Transverse colon (tissue), 4 donors: ENCODE data around the gene EBF3. TPM values are rescaled to one million over a fixed set of nuclear protein-coding genes. Genes with fewer than 3 reads are reported as not detected.

Experiments
- DNase-seq: peaks from one replicate; pipeline ENCODE4 v3.0.0-alpha.2; 2019
- H3K27ac ChIP-seq, 4 donors: fragments of 200-600 bp; sonication (generic); 2 replicates each; pipeline ENCODE4 v1.5.1; 2016 to 2018; ENCODE audit warnings: inconsistent platforms in 4 of 4
- H3K27me3 ChIP-seq: fragments of 200-600 bp; sonication (generic); 2 replicates; pipeline ENCODE4 v1.5.1; 2017; ENCODE audit warnings: inconsistent platforms
- H3K36me3 ChIP-seq, 4 donors: fragments of 200-600 bp; sonication (generic); 2 replicates each; pipeline ENCODE4 v1.5.1; 2017 to 2019; ENCODE audit warnings: inconsistent platforms in 4 of 4
- H3K4me1 ChIP-seq, 4 donors: fragments of 200-600 bp; sonication (generic); 2 replicates each; pipeline ENCODE4 v1.5.1; 2017 to 2020; ENCODE audit warnings: inconsistent platforms in 4 of 4
- H3K4me3 ChIP-seq, 4 donors: fragments of 200-600 bp; sonication (generic); 1 replicate in 1 of 4; 2 replicates in 3 of 4; pipeline versions ENCODE4 v1.5.1 to v1.6.1; 2017 to 2019; ENCODE audit warnings: inconsistent platforms in 4 of 4
- H3K9me3 ChIP-seq, 2 donors: fragments of 200-600 bp; sonication (generic); 2 replicates each; pipeline ENCODE4 v1.5.1; 2017 to 2019; ENCODE audit warnings: inconsistent platforms in 2 of 2
- CTCF ChIP-seq, 5 experiments: fragments of 200-600 bp in 3 of 5; fragments of 450-650 bp in 2 of 5; sonication (generic) in 3 of 5; IDR thresholded peaks; 1 replicate in 2 of 5; 2 replicates in 3 of 5; pipeline ENCODE4 v1.5.1; 2016 to 2017; ENCODE audit warnings: antibody characterized with exemption in 5 of 5, inconsistent platforms in 3 of 5, mild to moderate bottlenecking in 2 of 5, moderate library complexity in 1 of 5
- EP300 ChIP-seq: sonication (generic); formaldehyde crosslinking; IDR thresholded peaks from one replicate; pipeline ENCODE4 v1.6.1; 2017; ENCODE audit warnings: antibody characterized with exemption, low read depth
- POLR2A ChIP-seq: fragments of 450-650 bp; IDR thresholded peaks from one replicate; pipeline ENCODE4 v1.6.1; 2016; ENCODE audit warnings: antibody characterized with exemption, mild to moderate bottlenecking, moderate library complexity
- POLR2AphosphoS5 ChIP-seq, 3 donors: sonication (generic); formaldehyde crosslinking; IDR thresholded peaks; one replicate each; pipeline ENCODE4 v1.6.1; 2016; ENCODE audit warnings: antibody characterized with exemption in 3 of 3
- WGBS, 2 donors: methylation state at CpG; one replicate each; pipeline ENCODE4 v1.1.5; 2018; ENCODE audit warnings: low coverage in 1 of 2; 5-methylcytosine and 5-hydroxymethylcytosine counted together
- in situ Hi-C, 4 donors: fragments of 200-750 bp; cut with MboI; loops; one replicate each; pipeline versions ENCODE4 v1.15.0 to v1.15.1; 2017; ENCODE audit warnings: low sequenced_read_pairs in 3 of 4, low pct_ligation_motif_present in 1 of 4, low pct_unique_long_range_greater_than_20kb in 1 of 4
- intact Hi-C: fragments of 100-400 bp; cut with DNase I; formaldehyde crosslinking; loops from one replicate; pipeline ENCODE4 v1.15.1; 2023; ENCODE audit warnings: low total_unique reads
- total RNA-seq, 4 donors: library from RNA; depleted of rRNA; stranded (reverse); fragments of >200 nt; gene quantifications; one replicate each; pipeline ENCODE4 v1.1.0, GENCODE V29; 2016

Gene EBF3
- total RNA-seq, 4 donors from 2014 or later = 0.37 to 6.6 (median 1.0) TPM

- H3K4me1 ChIP-seq = peaks cover 0 to 16% (median 14%) of the 10 kb centered on the region in 4 donors
- H3K36me3 ChIP-seq = no peaks in the 10 kb centered on the region
- in situ Hi-C loops (no loop called here), intact Hi-C loops (no loop called here)
- no peak overlapping the region for H3K4me3 ChIP-seq
- 52 to 66% methylated on average over 5 to 6 of the region's 6 CpGs for WGBS, 2 donors
- TF ChIP-seq CTCF (IDR thresholded peaks at IDR 0.05) = no peak
- no peak overlapping the region for H3K27ac ChIP-seq
- no peaks in the 10 kb centered on the region for H3K9me3 ChIP-seq
- peaks cover 91% of the 10 kb centered on the region for H3K27me3 ChIP-seq
- DNase-seq = no peak
Measured at GRCh38 chr10:129955601-129956285, 8.3 kb downstream of the EBF3 start.

- intact Hi-C loops (no loop called here), in situ Hi-C loops (no loop called here)
- no peaks in the 10 kb centered on the region for H3K36me3 ChIP-seq
- no peak overlapping the region for H3K27ac ChIP-seq
- H3K27me3 ChIP-seq = peaks cover 85% of the 10 kb centered on the region
- no peak overlapping the region for H3K4me3 ChIP-seq
- no peaks in the 10 kb centered on the region for H3K9me3 ChIP-seq
- H3K4me1 ChIP-seq = peaks cover 0 to 14% (median 13%) of the 10 kb centered on the region in 4 donors
- no peak for DNase-seq
- TF ChIP-seq POLR2AphosphoS5 (IDR thresholded peaks at IDR 0.05) (no peak), EP300 (no peak), POLR2A (no peak), CTCF (IDR thresholded peaks at IDR 0.05) (no peak)
- WGBS, 2 donors = 61 to 63% methylated on average over 11 of the region's 11 CpGs
Measured at GRCh38 chr10:129954492-129955315, 9.4 kb downstream of the EBF3 start.

- H3K4me3 ChIP-seq = no peak overlapping the region
- DNase-seq = no peak
- no peak overlapping the region for H3K27ac ChIP-seq
- H3K36me3 ChIP-seq = no peaks in the 10 kb centered on the region
- WGBS, 2 donors = 69 to 87% methylated on average over 5 to 20 of the region's 22 CpGs
- no peaks in the 10 kb centered on the region for H3K9me3 ChIP-seq
- H3K27me3 ChIP-seq = peaks cover 83% of the 10 kb centered on the region
- H3K4me1 ChIP-seq = peaks cover 0 to under 1% (median under 1%) of the 10 kb centered on the region in 4 donors
- in situ Hi-C loops (no loop called here), intact Hi-C loops (no loop called here)
- TF ChIP-seq EP300 (no peak), POLR2A (no peak), POLR2AphosphoS5 (IDR thresholded peaks at IDR 0.05) (no peak)
Measured at GRCh38 chr10:129953119-129954051, 10.7 kb downstream of the EBF3 start.

GRCh38 chr10:129952378-129953118 lies 11.5 kb downstream of the EBF3 start:
- H3K27me3 ChIP-seq = peaks cover 81% of the 10 kb centered on the region
- in situ Hi-C loops = no loop called here

More at GRCh38 chr10:129952378-129953118, 11.5 kb downstream of the EBF3 start:
- no peak for TF ChIP-seq POLR2A
- no peak for TF ChIP-seq CTCF (IDR thresholded peaks at IDR 0.05)
- TF ChIP-seq POLR2AphosphoS5 (IDR thresholded peaks at IDR 0.05) = no peak
- Histone ChIP-seq H3K4me3 (no peak overlapping the region), H3K4me1 (no peaks in the 10 kb centered on the region), H3K27ac (no peak overlapping the region), H3K9me3 (no peaks in the 10 kb centered on the region), H3K36me3 (no peaks in the 10 kb centered on the region)
- DNase-seq = no peak
- WGBS, 2 donors = 74 to 78% methylated on average over 13 of the region's 13 CpGs
- intact Hi-C loops = no loop called here
